Endometrium (tissue), 2 donors: ENCODE results near the gene MBD4.
"Not testable (repeated sequence)": the region's sequence is repeated elsewhere in the genome, so short reads cannot be mapped to it uniquely, and the experiment has no call there.

ENCODE experiments used
- FAIRE-seq: peaks from 2 replicates; lab custom pipeline; 2012; peaks lifted over from hg19 to GRCh38; lab: Jason Lieb, UNC
- donor health status: control.
- donor health status: control.

Gene MBD4

GRCh38 chr3:129429602-129430001 lies 10.1 kb downstream of the MBD4 start:
- no peak for FAIRE-seq

GRCh38 chr3:129429080-129429451 lies 10.7 kb downstream of the MBD4 start:
- FAIRE-seq: no peak

- peak; percentile 76 for FAIRE-seq
These were observed 11.2 kb downstream of the MBD4 start, which contains the start of gene EFCAB12 for GRCh38 chr3:129428376-129429079. Gene EFCAB12 (minus strand): TSS chr3:129428636. CDS start chr3:129428488, 148 bp downstream.

- FAIRE-seq: no peak
These were observed 11.8 kb downstream of the MBD4 start for GRCh38 chr3:129428007-129428375.

GRCh38 chr3:129425619-129426018 lies 14.1 kb downstream of the MBD4 start:
- no peak for FAIRE-seq

GRCh38 chr3:129425213-129425612 lies 14.5 kb downstream of the MBD4 start:
- no peak for FAIRE-seq

GRCh38 chr3:129424185-129424841 lies 15.4 kb downstream of the MBD4 start:
- no peak for FAIRE-seq

GRCh38 chr3:129422897-129423296 lies 16.9 kb downstream of the MBD4 start:
- no peak for FAIRE-seq

- no peak for FAIRE-seq
These were observed 17.6 kb downstream of the MBD4 start for GRCh38 chr3:129421988-129422745.

GRCh38 chr3:129421236-129421883 lies 18.4 kb downstream of the MBD4 start:
- no peak for FAIRE-seq

- no peak for FAIRE-seq
These were observed 20.3 kb downstream of the MBD4 start for GRCh38 chr3:129419476-129419875.

GRCh38 chr3:129418041-129418973 lies 21.4 kb downstream of the MBD4 start:
- no peak for FAIRE-seq

- FAIRE-seq: peak; percentile 99
These were observed 22.4 kb downstream of the MBD4 start for GRCh38 chr3:129417326-129417725.

GRCh38 chr3:129416415-129416814 lies 23.3 kb downstream of the MBD4 start:
- no peak for FAIRE-seq

GRCh38 chr3:129415830-129416229 lies 23.9 kb downstream of the MBD4 start:
- FAIRE-seq: no peak

GRCh38 chr3:129415378-129415777 lies 24.4 kb downstream of the MBD4 start:
- no peak for FAIRE-seq

GRCh38 chr3:129413687-129414506 lies 25.9 kb downstream of the MBD4 start:
- no peak for FAIRE-seq

GRCh38 chr3:129413238-129413637 lies 26.5 kb downstream of the MBD4 start:
- not testable (repeated sequence) for FAIRE-seq

GRCh38 chr3:129412542-129413198 lies 27.1 kb downstream of the MBD4 start:
- no peak for FAIRE-seq

GRCh38 chr3:129410971-129411370 lies 28.8 kb downstream of the MBD4 start:
- FAIRE-seq: no peak
